Epithelial cell of esophagus (primary cell): Measurements from ENCODE around the gene LRFN2.

Experiments
- DNase-seq: peaks from one replicate; pipeline ENCODE4 v3.0.0; 2010; ENCODE audit warnings: low read depth
- H3K4me3 ChIP-seq: 2 replicates; pipeline ENCODE4 v1.5.1; 2011; ENCODE audit warnings: mild to moderate bottlenecking, low read length, control low read depth
- CTCF ChIP-seq: IDR thresholded peaks from 2 replicates; pipeline ENCODE4 v1.5.1; 2011; ENCODE audit warnings: low read depth, mild to moderate bottlenecking, low read length, control low read depth, inconsistent platforms; ENCODE audit not compliant: insufficient read depth; ENCODE audit errors: missing control alignments

The LRFN2 gene

GRCh38 chr6:40587240-40588069, at the start of gene LRFN2:
LRFN2 (minus strand) TSS chr6:40587364.
- TF ChIP-seq CTCF, result peak; percentile 40
- peak; percentile 74 for DNase-seq
- H3K4me3 ChIP-seq, result peak within 1 kb of the TSS; percentile 25

- no peak overlapping the region for H3K4me3 ChIP-seq
- no peak for TF ChIP-seq CTCF
- no peak for DNase-seq
Observed at GRCh38 chr6:40634429-40634828, 47.3 kb upstream of the LRFN2 start.

- DNase-seq, result no peak
- no peak for TF ChIP-seq CTCF
- H3K4me3 ChIP-seq, result no peak overlapping the region
Observed at GRCh38 chr6:40631744-40632143, 44.6 kb upstream of the LRFN2 start.

GRCh38 chr6:40630488-40630887, 43.3 kb upstream of the LRFN2 start:
- no peak overlapping the region for H3K4me3 ChIP-seq
- TF ChIP-seq CTCF, result no peak
- no peak for DNase-seq

GRCh38 chr6:40630051-40630450, 42.9 kb upstream of the LRFN2 start:
- no peak for DNase-seq
- TF ChIP-seq CTCF, result no peak
- H3K4me3 ChIP-seq, result no peak overlapping the region

GRCh38 chr6:40629463-40629862, 42.3 kb upstream of the LRFN2 start:
- DNase-seq, result no peak
- no peak overlapping the region for H3K4me3 ChIP-seq
- TF ChIP-seq CTCF, result no peak

GRCh38 chr6:40627316-40627715, 40.2 kb upstream of the LRFN2 start:
- H3K4me3 ChIP-seq, result no peak overlapping the region
- peak; percentile 59 for DNase-seq
- TF ChIP-seq CTCF, result no peak
